ENCODE results near the gene OXLD1.
A peak's percentile ranks its signal among the peaks of the same experiment; 100 is the strongest.

GRCh38 chr17:81666342-81667191 lies at the start of gene OXLD1, which contains the start of gene CCDC137:
- TF ChIP-seq CTCF (IDR thresholded peaks at IDR 0.05 in 4 of 5, conservative IDR thresholded peaks at IDR 0.05 in 1 of 5) (no peak), POLR2A (IDR thresholded peaks at IDR 0.05) (peak; percentile 69 to 88)

All from gastrocnemius medialis (tissue), 4 donors.